Pancreas (tissue), 10 donors: ENCODE data around the gene TNFAIP8L1. TPM values are rescaled to one million over a fixed set of nuclear protein-coding genes. Genes with fewer than 3 reads are reported as not detected.

Experiments
- ATAC-seq, 4 donors: fragments of 200-7000 bp; cut with Tn5 transposase; one replicate each; pipeline versions ENCODE4 v1.8.0 to v1.9.1; 2020; ENCODE audit warnings: mild to moderate bottlenecking in 4 of 4, moderate library complexity in 4 of 4
- DNase-seq, 6 donors: peaks; one replicate each; pipeline ENCODE4 v3.0.0-alpha.2; 2020
- FAIRE-seq: peaks from 2 replicates; lab custom pipeline; 2012; peaks lifted over from hg19 to GRCh38; lab: Jason Lieb, UNC
- H3K27ac ChIP-seq, 4 donors: fragments of 200-600 bp; sonication (generic); 1 replicate in 3 of 4; 2 replicates in 1 of 4; pipeline versions ENCODE4 v1.5.0 to v1.8.0; 2020
- H3K27me3 ChIP-seq, 4 donors: fragments of 200-600 bp; one replicate each; pipeline ENCODE4 v1.8.0; 2021
- H3K36me3 ChIP-seq, 3 donors: fragments of 200-600 bp; sonication (generic) in 1 of 3; one replicate each; pipeline versions ENCODE4 v1.5.0 to v1.8.0; 2020 to 2021
- H3K4me1 ChIP-seq, 3 donors: fragments of 200-600 bp; one replicate each; pipeline ENCODE4 v1.8.0; 2021
- H3K4me3 ChIP-seq, 4 donors: fragments of 200-600 bp; sonication (generic) in 2 of 4; one replicate each; pipeline versions ENCODE4 v1.5.0 to v1.8.0; 2020 to 2021
- H3K9me3 ChIP-seq, 4 donors: fragments of 200-600 bp; one replicate each; pipeline ENCODE4 v1.8.0; 2021
- WGBS, 2 donors: extraction: QIAGEN DNeasy Blood & Tissue Kit; methylation state at CpG; one replicate each; pipeline ENCODE4 v1.1.7; 2013; 5-methylcytosine and 5-hydroxymethylcytosine counted together
- intact Hi-C, 3 donors: fragments of 100-400 bp; cut with DNase I; formaldehyde crosslinking; loops; one replicate each; pipeline versions ENCODE4 v1.11.1 to v1.14.2; 2022
- polyA plus RNA-seq, 2 donors: library from polyadenylated mRNA; stranded (reverse); fragments of 200-250 nt; gene quantifications; one replicate each; pipeline ENCODE4 v1.2.3, GENCODE V29; 2013
- total RNA-seq, 6 donors: library from RNA; stranded (reverse); fragmentation: NEBNext Ultra II Directional in 4 of 6; extraction: Animal tissue kit (Norgen Biotek cat#: 25700) in 4 of 6; gene quantifications; one replicate each; pipeline versions ENCODE4 v1.2.1 to v1.2.4, GENCODE V29; 2021 to 2023
- TF ChIP-seq, protein P1 (sequence below), 4 donors: fragments of 200-600 bp; sonication (generic) in 3 of 4; IDR thresholded peaks; one replicate each; pipeline versions ENCODE4 v1.5.0 to v1.8.0; 2021; ENCODE audit warnings: antibody characterized with exemption in 4 of 4
- donor health status: healthy with polysubstance abuse.
- donor health status: DM: no; HTN: no; CAD: no; lungs with moderate emphysema.
- donor health status: DM: no; HTN: no; CAD: no.
- donor health status: control.
- donor health status: control.
- donor health status: Bipolar disorder and iron deficiency.
- donor health status: DM: yes; HTN: yes; CAD: no.
- donor health status: DM: no; HTN: no; CAD: no.
- donor health status: DM: no; HTN: no; CAD: no.
- donor health status: DM: yes; HTN: yes; CAD: no.

Gene TNFAIP8L1
- total and polyA plus RNA-seq, 8 donors: 1.2 to 3.6 (median 2.4) TPM

DNA sequence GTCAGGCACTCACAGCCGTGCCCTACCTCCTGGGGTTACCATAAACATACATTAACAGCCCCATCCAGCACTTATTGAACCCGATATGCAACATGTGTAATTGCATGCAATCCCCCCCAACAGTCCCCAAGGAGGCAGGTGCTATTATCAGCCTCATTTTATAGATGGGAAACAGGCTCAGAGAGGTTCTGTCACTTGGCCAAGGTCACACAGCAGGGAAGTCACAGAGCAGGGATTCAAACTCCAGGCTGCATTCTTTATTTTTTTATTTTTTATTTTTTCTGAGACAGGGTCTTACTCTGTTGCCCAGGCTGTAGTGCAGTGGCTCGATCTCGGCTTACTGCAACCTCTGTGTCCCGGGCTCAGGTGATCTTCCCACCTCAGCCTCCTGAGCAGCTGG, 38.4 kb upstream of the TNFAIP8L1 start:
- no peak overlapping the region for H3K27ac ChIP-seq
- intact Hi-C loops: no loop called here
- H3K27me3 ChIP-seq: peaks cover 0 to 6% (median 0%) of the 10 kb centered on the region in 4 donors
- no peaks in the 10 kb centered on the region for H3K4me1 ChIP-seq
- H3K9me3 ChIP-seq: no peaks in the 10 kb centered on the region
- TF ChIP-seq, protein P1, sequence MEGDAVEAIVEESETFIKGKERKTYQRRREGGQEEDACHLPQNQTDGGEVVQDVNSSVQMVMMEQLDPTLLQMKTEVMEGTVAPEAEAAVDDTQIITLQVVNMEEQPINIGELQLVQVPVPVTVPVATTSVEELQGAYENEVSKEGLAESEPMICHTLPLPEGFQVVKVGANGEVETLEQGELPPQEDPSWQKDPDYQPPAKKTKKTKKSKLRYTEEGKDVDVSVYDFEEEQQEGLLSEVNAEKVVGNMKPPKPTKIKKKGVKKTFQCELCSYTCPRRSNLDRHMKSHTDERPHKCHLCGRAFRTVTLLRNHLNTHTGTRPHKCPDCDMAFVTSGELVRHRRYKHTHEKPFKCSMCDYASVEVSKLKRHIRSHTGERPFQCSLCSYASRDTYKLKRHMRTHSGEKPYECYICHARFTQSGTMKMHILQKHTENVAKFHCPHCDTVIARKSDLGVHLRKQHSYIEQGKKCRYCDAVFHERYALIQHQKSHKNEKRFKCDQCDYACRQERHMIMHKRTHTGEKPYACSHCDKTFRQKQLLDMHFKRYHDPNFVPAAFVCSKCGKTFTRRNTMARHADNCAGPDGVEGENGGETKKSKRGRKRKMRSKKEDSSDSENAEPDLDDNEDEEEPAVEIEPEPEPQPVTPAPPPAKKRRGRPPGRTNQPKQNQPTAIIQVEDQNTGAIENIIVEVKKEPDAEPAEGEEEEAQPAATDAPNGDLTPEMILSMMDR (IDR thresholded peaks at IDR 0.05): no peak
- no peaks in the 10 kb centered on the region for H3K36me3 ChIP-seq
- DNase-seq (no peak), ATAC-seq (no peak), FAIRE-seq (no peak)
- 56 to 67% methylated on average over 5 of the region's 5 CpGs for WGBS, 2 donors
- no peak overlapping the region for H3K4me3 ChIP-seq

- Histone ChIP-seq H3K4me3 (no peak overlapping the region), H3K4me1 (peaks cover 0 to 3% (median 3%) of the 10 kb centered on the region in 3 donors), H3K27me3 (no peaks in the 10 kb centered on the region), H3K36me3 (no peaks in the 10 kb centered on the region), H3K9me3 (no peaks in the 10 kb centered on the region), H3K27ac (no peak overlapping the region)
- FAIRE-seq (no peak), DNase-seq (no peak), ATAC-seq (no peak)
- TF ChIP-seq, protein P1 (IDR thresholded peaks at IDR 0.05): no peak
- 72 to 85% methylated on average over 5 of the region's 5 CpGs for WGBS, 2 donors
- intact Hi-C loops: no loop called here
These were observed 37.0 kb upstream of the TNFAIP8L1 start for GRCh38 chr19:4602173-4602788.

- FAIRE-seq (no peak), ATAC-seq (no peak), DNase-seq (no peak)
- no peaks in the 10 kb centered on the region for H3K27me3 ChIP-seq
- 80 to 97% methylated on average over 1 of the region's 1 CpG for WGBS, 2 donors
- H3K4me1 ChIP-seq: peaks cover 0 to 5% (median 4%) of the 10 kb centered on the region in 3 donors
- intact Hi-C loops: no loop called here
- no peak overlapping the region for H3K4me3 ChIP-seq
- TF ChIP-seq, protein P1 (IDR thresholded peaks at IDR 0.05): no peak
- H3K9me3 ChIP-seq: no peaks in the 10 kb centered on the region
- no peaks in the 10 kb centered on the region for H3K36me3 ChIP-seq
- H3K27ac ChIP-seq: no peak overlapping the region
These were observed 36.4 kb upstream of the TNFAIP8L1 start for GRCh38 chr19:4602915-4603314.

DNA sequence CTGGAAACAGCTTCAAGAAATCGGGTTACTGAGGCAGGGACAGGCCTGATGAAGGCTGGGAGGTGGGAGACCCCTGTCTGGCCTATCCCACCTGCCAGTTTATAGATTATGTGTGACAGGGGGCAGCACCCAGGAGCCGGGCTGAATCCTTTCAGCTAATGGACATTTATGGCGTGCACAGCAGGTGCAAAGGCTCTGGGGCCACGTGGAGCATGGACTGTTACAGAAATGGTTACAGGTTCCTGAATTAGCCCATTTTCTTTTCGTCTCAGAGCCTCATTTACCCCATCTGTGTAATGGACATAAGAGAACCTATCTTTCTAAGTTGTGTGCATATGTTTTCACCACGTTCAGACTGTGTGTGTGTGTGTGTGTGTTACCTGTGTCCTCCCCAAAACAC, 34.4 kb upstream of the TNFAIP8L1 start:
- ATAC-seq: no peak
- Histone ChIP-seq H3K27me3 (no peaks in the 10 kb centered on the region), H3K9me3 (no peaks in the 10 kb centered on the region), H3K4me3 (no peak overlapping the region), H3K4me1 (peaks cover 0 to 6% (median 5%) of the 10 kb centered on the region in 3 donors), H3K27ac (no peak overlapping the region), H3K36me3 (no peaks in the 10 kb centered on the region)
- TF ChIP-seq, protein P1 (IDR thresholded peaks at IDR 0.05): no peak
- intact Hi-C loops: no loop called here
- WGBS, 2 donors: 62 to 78% methylated on average over 6 of the region's 6 CpGs
- DNase-seq: no peak
- FAIRE-seq: no peak

DNA sequence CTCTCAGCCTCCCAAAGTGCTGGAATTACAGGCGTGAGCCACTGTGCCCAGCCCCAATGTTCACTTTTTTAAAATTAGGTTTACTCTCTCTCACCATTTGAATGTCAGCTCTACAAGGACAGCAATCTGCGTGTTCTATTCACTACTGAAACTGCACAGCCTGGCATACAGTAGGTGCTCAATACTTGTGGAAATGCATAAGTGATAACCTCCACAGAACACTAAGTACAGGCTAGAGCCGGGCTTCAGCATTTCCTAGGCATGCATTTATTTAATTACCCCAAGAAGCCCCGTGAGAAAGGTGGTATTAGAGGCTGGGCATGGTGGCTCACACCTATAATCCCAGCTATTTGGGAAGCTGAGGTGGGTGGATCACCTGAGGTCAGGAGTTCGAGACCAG, 33.1 kb upstream of the TNFAIP8L1 start:
- intact Hi-C loops: no loop called here
- TF ChIP-seq, protein P1 (IDR thresholded peaks at IDR 0.05): no peak
- no peak overlapping the region for H3K4me3 ChIP-seq
- DNase-seq (no peak), FAIRE-seq (no peak), ATAC-seq (no peak)
- WGBS, 2 donors: 80 to 82% methylated on average over 5 of the region's 5 CpGs
- H3K36me3 ChIP-seq: no peaks in the 10 kb centered on the region
- H3K4me1 ChIP-seq: peaks cover 0 to 8% (median 5%) of the 10 kb centered on the region in 3 donors
- H3K27me3 ChIP-seq: no peaks in the 10 kb centered on the region
- H3K9me3 ChIP-seq: no peaks in the 10 kb centered on the region
- no peak overlapping the region for H3K27ac ChIP-seq
